WERI-Rb-1 (cell line): ENCODE measurements around the gene PLIN4.
"Not testable (repeated sequence)": the region's sequence is repeated elsewhere in the genome, so short reads cannot be mapped to it uniquely, and the experiment has no call there.

ENCODE experiments used
- DNase-seq: peaks from one replicate; pipeline ENCODE4 v3.0.0-alpha.2; 2020
- H3K27ac ChIP-seq: fragments of 250-450 bp; sonication (Bioruptor Pico); 2 replicates; pipeline ENCODE4 v1.5.1; 2020; ENCODE audit warnings: mild to moderate bottlenecking, moderate library complexity
- H3K27me3 ChIP-seq: fragments of 250-450 bp; sonication (Bioruptor Pico); 2 replicates; pipeline ENCODE4 v1.5.1; 2021; ENCODE audit warnings: mild to moderate bottlenecking, low read depth, moderate library complexity; ENCODE audit not compliant: insufficient read depth, severe bottlenecking
- H3K36me3 ChIP-seq: fragments of 250-450 bp; sonication (Bioruptor Pico); 2 replicates; pipeline ENCODE4 v1.5.1; 2020; ENCODE audit warnings: mild to moderate bottlenecking, moderate library complexity
- H3K4me3 ChIP-seq: 2 replicates; pipeline ENCODE4 v1.5.1; 2011; ENCODE audit warnings: low read depth, mild to moderate bottlenecking, control low read depth, low read length
- H3K9me3 ChIP-seq: fragments of 250-450 bp; sonication (Bioruptor Pico); 2 replicates; pipeline ENCODE4 v1.5.1; 2021; ENCODE audit warnings: mild to moderate bottlenecking, moderate library complexity; ENCODE audit not compliant: severe bottlenecking
- TF ChIP-seq, protein P1 (sequence below): IDR thresholded peaks from 2 replicates; pipeline ENCODE4 v1.5.1; 2011; ENCODE audit warnings: low read depth, mild to moderate bottlenecking, control low read depth, inconsistent platforms, low read length

The PLIN4 gene, protein sequence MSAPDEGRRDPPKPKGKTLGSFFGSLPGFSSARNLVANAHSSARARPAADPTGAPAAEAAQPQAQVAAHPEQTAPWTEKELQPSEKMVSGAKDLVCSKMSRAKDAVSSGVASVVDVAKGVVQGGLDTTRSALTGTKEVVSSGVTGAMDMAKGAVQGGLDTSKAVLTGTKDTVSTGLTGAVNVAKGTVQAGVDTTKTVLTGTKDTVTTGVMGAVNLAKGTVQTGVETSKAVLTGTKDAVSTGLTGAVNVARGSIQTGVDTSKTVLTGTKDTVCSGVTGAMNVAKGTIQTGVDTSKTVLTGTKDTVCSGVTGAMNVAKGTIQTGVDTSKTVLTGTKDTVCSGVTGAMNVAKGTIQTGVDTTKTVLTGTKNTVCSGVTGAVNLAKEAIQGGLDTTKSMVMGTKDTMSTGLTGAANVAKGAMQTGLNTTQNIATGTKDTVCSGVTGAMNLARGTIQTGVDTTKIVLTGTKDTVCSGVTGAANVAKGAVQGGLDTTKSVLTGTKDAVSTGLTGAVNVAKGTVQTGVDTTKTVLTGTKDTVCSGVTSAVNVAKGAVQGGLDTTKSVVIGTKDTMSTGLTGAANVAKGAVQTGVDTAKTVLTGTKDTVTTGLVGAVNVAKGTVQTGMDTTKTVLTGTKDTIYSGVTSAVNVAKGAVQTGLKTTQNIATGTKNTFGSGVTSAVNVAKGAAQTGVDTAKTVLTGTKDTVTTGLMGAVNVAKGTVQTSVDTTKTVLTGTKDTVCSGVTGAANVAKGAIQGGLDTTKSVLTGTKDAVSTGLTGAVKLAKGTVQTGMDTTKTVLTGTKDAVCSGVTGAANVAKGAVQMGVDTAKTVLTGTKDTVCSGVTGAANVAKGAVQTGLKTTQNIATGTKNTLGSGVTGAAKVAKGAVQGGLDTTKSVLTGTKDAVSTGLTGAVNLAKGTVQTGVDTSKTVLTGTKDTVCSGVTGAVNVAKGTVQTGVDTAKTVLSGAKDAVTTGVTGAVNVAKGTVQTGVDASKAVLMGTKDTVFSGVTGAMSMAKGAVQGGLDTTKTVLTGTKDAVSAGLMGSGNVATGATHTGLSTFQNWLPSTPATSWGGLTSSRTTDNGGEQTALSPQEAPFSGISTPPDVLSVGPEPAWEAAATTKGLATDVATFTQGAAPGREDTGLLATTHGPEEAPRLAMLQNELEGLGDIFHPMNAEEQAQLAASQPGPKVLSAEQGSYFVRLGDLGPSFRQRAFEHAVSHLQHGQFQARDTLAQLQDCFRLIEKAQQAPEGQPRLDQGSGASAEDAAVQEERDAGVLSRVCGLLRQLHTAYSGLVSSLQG (N-terminal part only)

GRCh38 chr19:4518345-4519171, at the start of gene PLIN4:
TSS of gene PLIN4 (minus strand) at chr19:4518486. CDS start at chr19:4518272, 214 bp downstream.
- TF ChIP-seq, protein P1, sequence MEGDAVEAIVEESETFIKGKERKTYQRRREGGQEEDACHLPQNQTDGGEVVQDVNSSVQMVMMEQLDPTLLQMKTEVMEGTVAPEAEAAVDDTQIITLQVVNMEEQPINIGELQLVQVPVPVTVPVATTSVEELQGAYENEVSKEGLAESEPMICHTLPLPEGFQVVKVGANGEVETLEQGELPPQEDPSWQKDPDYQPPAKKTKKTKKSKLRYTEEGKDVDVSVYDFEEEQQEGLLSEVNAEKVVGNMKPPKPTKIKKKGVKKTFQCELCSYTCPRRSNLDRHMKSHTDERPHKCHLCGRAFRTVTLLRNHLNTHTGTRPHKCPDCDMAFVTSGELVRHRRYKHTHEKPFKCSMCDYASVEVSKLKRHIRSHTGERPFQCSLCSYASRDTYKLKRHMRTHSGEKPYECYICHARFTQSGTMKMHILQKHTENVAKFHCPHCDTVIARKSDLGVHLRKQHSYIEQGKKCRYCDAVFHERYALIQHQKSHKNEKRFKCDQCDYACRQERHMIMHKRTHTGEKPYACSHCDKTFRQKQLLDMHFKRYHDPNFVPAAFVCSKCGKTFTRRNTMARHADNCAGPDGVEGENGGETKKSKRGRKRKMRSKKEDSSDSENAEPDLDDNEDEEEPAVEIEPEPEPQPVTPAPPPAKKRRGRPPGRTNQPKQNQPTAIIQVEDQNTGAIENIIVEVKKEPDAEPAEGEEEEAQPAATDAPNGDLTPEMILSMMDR, result no peak
- H3K4me3 ChIP-seq, result no peak within 1 kb of the TSS

DNA sequence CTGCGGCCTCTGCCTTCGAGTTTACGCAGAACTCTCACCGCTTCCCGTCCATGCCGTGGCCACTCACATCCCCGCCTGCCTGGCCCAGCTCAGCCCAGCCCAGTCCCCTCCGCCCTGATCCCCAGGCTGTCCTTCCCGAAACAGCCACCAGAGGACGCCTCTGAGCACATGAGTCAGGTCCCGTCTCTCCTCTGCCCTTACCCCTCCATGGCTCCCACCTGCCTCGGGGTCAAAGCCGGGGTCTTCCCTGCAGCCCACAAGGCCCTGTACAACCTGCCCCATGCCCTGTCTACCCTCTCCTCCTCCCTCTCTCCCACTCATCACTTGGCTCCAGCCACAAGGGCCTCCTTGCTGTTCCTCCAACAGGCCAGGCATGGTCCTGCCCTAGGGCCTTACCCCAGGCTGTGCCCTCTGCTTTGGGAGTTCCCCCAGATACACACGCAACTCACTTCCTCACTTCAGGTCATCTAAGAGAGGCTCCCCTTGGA, 49.3 kb upstream of the PLIN4 start:
- Histone ChIP-seq H3K27me3 (no peaks in the 10 kb centered on the region), H3K36me3 (no peaks in the 10 kb centered on the region), H3K4me3 (no peak overlapping the region), H3K27ac (no peak overlapping the region), H3K9me3 (no peaks in the 10 kb centered on the region)
- TF ChIP-seq, protein P1, result peak; percentile 98
- DNase-seq, result peak; percentile 87

More at GRCh38 chr19:4518345-4519171, at the start of gene PLIN4:
- peak; percentile 85 for DNase-seq
- no peaks in the 10 kb centered on the region; the same call in 1 of the 2 replicates for H3K36me3 ChIP-seq
- no peaks in the 10 kb centered on the region for H3K27me3 ChIP-seq
- peaks cover 2% of the 10 kb centered on the region for H3K9me3 ChIP-seq
- H3K27ac ChIP-seq, result peak within 1 kb of the TSS; percentile 76

DNA sequence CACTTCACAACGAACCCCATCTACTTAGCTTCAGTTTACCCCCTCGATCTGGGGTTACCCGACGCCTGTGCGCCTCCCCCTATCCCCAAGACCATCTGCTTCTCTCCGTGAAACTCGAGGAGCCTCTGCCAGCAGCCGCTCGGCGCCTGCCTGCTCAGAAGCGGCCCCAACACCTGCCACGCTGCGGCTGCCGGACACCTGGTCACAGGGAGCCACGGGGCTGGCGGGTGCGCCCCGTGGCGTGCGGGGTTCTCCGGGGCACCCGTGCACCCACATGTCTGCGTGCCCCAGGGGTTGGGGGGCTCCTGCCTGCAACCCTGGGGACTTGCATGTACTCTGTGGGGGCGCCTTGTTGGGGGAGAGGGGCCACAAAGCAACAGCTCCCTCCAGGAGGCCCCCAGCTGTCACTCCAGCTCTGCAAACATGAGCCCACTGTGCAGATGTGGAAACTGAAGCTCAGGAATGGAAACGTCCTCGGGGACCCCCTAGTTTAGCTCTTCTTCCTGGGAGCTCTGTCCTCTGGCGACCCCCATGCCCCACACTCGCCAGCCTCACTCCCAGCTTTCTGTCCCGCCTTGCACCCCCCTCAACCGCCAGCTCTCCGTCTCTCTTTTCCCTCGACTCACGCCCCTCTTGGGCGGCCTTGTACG, 48.2 kb upstream of the PLIN4 start:
- Histone ChIP-seq H3K9me3 (no peaks in the 10 kb centered on the region), H3K27me3 (no peaks in the 10 kb centered on the region), H3K27ac (peak overlapping the region; percentile 50), H3K36me3 (no peaks in the 10 kb centered on the region), H3K4me3 (no peak overlapping the region)
- TF ChIP-seq, protein P1, result no peak
- peak; percentile 66 for DNase-seq

GRCh38 chr19:4563562-4563961, 45.3 kb upstream of the PLIN4 start:
- H3K27ac ChIP-seq, H3K4me3 ChIP-seq, DNase-seq, H3K9me3 ChIP-seq, H3K27me3 ChIP-seq, H3K36me3 ChIP-seq: not testable (repeated sequence)

DNA sequence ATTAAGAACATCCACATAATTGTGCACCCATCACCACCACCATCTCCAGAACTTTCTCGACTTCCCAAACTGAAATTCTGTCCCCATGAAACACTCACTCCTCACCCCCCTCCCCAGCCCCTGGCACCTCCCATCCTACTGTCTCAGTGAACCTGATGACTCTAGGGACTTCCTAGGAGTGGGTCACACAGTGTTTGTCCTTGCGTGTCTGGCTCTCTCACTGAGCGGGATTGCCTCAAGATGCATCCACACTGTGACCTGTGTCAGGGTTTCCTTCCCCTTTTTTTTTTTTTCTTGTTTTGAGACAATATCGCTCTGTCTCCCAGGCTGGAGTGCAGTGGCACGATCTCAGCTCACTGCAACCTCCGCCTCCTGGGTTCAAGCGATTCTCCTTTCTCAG, 43.8 kb upstream of the PLIN4 start:
- DNase-seq, H3K27me3 ChIP-seq, H3K36me3 ChIP-seq, H3K27ac ChIP-seq, H3K4me3 ChIP-seq, H3K9me3 ChIP-seq: not testable (repeated sequence)
